GM15510 (cell line): ENCODE measurements around the gene PDE10A.

Source experiments
- POLR2A ChIP-seq: IDR thresholded peaks from 3 replicates; pipeline ENCODE4 v1.6.1; 2011; ENCODE audit warnings: borderline replicate concordance; ENCODE audit not compliant: insufficient read length; ENCODE audit errors: extremely low read depth

The PDE10A gene

GRCh38 chr6:165519316-165519715, 143.7 kb downstream of the PDE10A start:
- no peak for TF ChIP-seq POLR2A

GRCh38 chr6:165515963-165516624, 146.9 kb downstream of the PDE10A start:
- no peak for TF ChIP-seq POLR2A

GRCh38 chr6:165514621-165515020, 148.4 kb downstream of the PDE10A start:
- no peak for TF ChIP-seq POLR2A

DNA sequence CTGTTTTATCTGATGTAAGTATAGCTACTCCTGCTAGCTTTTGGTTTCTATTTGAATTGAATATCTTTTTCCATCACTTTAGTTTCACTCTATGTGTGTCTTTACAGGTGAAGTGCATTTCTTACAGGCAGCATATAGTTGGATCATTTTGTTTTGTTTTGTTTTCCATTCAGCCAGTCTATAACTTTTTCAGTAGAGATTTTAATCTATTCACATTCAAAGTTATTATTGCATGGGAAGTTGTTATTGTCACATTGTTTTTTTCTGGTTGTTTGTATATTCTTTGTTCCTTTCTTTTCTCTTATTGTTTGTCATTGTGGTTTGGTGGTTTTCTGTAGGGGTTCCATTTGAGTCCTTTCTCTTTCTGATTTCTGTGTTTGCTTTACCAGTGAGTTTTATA, 151.2 kb downstream of the PDE10A start:
- TF ChIP-seq POLR2A: no peak

GRCh38 chr6:165508321-165508869, 154.6 kb downstream of the PDE10A start:
- TF ChIP-seq POLR2A: no peak

- no peak for TF ChIP-seq POLR2A
Measured at GRCh38 chr6:165506657-165507056, 156.4 kb downstream of the PDE10A start.

DNA sequence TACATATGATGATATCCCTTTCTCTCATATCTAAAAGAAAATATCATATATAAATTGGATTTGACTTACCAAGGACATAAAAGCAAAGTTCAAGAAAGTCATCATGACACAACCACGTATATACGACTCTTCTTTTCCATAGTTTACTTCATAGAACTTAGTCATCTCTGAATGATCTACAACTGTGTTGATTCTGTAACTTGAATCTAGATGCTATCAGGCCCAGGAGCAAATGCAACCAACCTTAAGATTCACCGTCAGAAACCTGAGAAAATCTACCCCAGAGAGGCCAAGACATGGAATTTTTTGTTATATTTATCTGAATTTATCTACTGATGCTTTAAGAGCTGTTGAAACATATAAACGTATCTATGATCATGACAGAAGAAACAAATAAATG, 165.6 kb downstream of the PDE10A start:
- no peak for TF ChIP-seq POLR2A

DNA sequence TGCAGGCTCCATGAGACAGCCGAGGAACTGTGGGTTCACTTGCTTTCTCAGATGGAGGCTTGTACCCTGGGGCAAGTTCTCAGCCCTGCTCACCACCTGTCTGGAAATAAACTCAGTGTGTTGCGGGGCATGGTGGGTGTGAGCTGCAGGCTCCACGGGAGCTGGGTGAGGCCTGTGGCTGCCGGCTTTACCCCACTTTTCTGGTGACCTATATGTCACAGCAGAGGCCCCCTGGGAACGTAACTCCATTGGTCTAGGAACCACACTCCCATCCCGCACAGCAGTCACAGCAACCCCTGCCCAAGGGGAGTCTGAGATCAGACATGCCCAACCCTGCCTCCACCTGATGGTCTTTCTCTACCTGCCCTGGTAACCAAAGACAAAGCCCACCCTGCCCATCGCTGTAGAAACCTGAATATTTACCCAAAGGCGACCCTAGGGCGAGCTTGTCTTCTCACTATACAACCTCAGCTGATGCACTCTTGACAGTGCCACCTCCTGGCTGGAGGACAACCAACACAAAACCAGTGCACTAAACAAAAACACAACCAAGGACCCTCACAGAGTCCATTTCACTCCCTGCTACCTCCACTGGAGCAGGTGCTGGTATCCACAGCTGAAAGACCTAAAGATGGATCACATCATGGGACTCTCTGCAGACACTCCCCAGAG, 174.3 kb downstream of the PDE10A start:
- TF ChIP-seq POLR2A: no peak

- TF ChIP-seq POLR2A: no peak
Measured at GRCh38 chr6:165487950-165488349, 175.1 kb downstream of the PDE10A start.

DNA sequence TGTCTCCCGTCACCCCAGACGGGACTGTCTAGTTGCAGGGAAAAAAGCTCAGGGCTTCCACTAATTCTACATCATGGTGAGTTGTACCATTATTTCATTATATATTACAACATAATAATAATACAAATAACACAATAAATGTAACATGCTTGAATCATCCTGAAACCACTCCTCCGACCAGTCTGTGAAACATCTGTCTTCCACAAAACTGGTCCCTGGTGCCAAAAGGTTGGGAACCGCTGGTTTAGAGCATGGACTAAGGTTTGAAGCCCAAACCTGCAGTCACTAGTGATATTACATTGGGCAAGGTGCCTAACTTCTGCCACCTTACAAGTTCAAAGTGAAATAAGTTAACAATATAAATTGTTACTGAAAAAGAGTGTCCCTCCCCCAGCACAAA, 175.7 kb downstream of the PDE10A start:
- no peak for TF ChIP-seq POLR2A

DNA sequence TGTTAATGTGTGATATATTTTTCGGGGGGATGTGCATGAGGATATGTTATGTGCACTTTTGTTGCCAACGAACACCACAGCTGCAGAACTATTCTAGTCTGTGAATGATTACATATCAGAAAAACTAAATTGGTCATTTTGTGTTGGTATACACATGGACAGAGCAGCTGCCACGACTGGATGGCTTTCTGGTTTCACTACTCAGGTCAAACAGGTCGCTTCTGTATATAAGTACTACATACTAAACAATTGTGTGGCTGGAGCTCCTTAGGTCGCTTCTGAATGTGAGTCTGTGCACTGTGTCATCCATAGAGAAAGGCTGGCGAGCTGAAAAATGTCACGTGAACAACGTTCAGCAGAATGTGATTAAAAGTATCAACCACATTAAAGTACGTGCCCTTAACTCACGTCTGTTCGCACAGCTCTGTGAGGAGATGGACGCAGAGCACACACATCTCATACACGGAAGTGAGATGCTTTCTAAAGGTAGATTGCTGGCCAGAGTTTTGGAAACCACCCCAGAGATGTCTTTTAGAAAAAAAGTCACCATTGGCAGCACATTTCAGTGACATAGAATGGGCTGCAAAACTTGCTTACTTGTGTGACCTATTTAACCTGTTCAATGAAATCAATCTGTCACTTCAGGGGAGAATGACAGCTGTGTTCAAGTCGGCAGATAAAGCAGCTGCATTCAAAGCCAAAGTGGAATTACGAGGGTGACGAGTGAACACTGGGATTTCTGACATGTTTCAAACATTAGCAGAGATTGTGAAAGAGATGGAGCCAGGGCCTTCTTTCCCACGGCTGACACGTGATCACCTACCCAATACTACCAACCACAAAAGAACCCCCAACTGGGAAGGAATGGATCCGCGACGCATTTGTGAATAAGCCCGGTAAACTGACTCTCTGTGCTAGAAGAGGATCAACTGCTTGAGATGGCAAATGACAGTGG, 176.6 kb downstream of the PDE10A start:
- TF ChIP-seq POLR2A: no peak

- TF ChIP-seq POLR2A: no peak
Measured at GRCh38 chr6:165484178-165484889, 178.7 kb downstream of the PDE10A start.

DNA sequence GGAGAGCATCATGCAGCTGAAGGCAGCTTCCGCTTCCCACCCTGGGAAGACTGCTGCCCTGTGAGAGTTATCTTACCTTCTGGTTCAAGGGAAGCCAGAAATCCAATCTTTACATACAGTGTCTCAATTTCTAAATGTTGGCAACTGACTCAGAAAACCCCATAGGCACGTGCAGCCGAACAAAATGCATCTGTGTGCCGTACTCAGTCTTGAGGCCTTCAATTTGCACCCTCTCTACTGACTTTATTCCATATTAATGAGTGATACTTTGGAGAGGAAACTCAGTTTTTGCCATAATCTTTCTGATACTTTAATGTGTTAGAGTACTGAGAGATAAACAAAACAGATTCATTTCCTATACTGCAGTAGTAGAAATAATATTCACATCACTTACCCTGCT, 181.1 kb downstream of the PDE10A start:
- TF ChIP-seq POLR2A: no peak

DNA sequence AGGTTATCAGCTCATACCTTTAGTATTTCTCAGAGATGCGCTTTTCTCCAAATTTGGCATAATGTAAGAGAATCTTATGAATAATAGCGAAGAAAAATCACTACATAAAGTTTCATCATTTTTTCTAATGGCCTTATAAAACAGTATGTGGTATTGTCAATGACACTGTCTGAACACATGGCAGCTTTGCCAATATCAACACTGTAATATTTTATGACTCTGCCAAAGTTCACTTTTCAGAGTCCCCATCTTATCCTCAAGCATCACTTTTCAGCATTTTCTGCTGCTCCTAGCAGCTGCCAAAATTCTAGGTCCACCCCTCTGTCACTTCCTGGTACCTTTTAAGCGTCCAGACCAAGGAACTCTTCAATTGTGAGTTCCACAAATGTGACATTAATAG, 182.1 kb downstream of the PDE10A start:
- no peak for TF ChIP-seq POLR2A
